H9 (cell line): ENCODE measurements around the gene MORN5. TPM values are rescaled to one million over a fixed set of nuclear protein-coding genes. Genes with fewer than 3 reads are reported as not detected.

Experiments used
- DNase-seq: peaks from one replicate; pipeline ENCODE4 v3.0.0-alpha.2; 2017
- H2AFZ ChIP-seq: one replicate; pipeline ENCODE4 v1.6.1; 2013; ENCODE audit warnings: mild to moderate bottlenecking, low read length, control low read depth, moderate library complexity
- H2AK5ac ChIP-seq: 2 replicates; pipeline ENCODE4 v1.6.1; 2013; ENCODE audit warnings: low read length, control low read depth, mixed read lengths; ENCODE audit not compliant: insufficient read length
- H2BK120ac ChIP-seq: one replicate; pipeline ENCODE4 v1.6.1; 2013; ENCODE audit warnings: low read depth, mild to moderate bottlenecking, low read length, control low read depth, inconsistent platforms; ENCODE audit not compliant: poor library complexity, severe bottlenecking
- H2BK12ac ChIP-seq: 2 replicates; pipeline ENCODE4 v1.6.1; 2013; ENCODE audit warnings: low read length, control low read depth, mixed read lengths, low read depth; ENCODE audit not compliant: insufficient read length
- H2BK15ac ChIP-seq: 2 replicates; pipeline ENCODE4 v1.6.1; 2013; ENCODE audit warnings: low read depth, low read length, control low read depth
- H2BK20ac ChIP-seq: one replicate; pipeline ENCODE4 v1.6.1; 2013; ENCODE audit warnings: low read depth, mild to moderate bottlenecking, low read length, control low read depth, inconsistent platforms; ENCODE audit not compliant: poor library complexity, severe bottlenecking
- H2BK5ac ChIP-seq: 2 replicates; pipeline ENCODE4 v1.6.1; 2013; ENCODE audit warnings: low read length, control low read depth, mixed read lengths; ENCODE audit not compliant: insufficient read length
- H3K14ac ChIP-seq: 2 replicates; pipeline ENCODE4 v1.6.1; 2013; ENCODE audit warnings: low read length, control low read depth; ENCODE audit not compliant: insufficient read depth
- H3K18ac ChIP-seq: 2 replicates; pipeline ENCODE4 v1.6.1; 2013; ENCODE audit warnings: low read depth, mild to moderate bottlenecking, mixed read lengths, low read length, control low read depth; ENCODE audit not compliant: insufficient read length
- H3K23ac ChIP-seq: 2 replicates; pipeline ENCODE4 v1.6.1; 2013; ENCODE audit warnings: low read length, control low read depth, mixed read lengths, low read depth; ENCODE audit not compliant: insufficient read length
- H3K23me2 ChIP-seq: 2 replicates; pipeline ENCODE4 v1.6.1; 2013; ENCODE audit warnings: low read depth, mild to moderate bottlenecking, mixed read lengths, low read length, control low read depth; ENCODE audit not compliant: insufficient read length, poor library complexity, severe bottlenecking
- H3K27ac ChIP-seq: 2 replicates; pipeline ENCODE4 v1.5.1; 2013; ENCODE audit warnings: low read length, control low read depth, mixed read lengths, low read depth; ENCODE audit not compliant: insufficient read length
- H3K27me3 ChIP-seq: 2 replicates; pipeline ENCODE4 v1.6.1; 2013; ENCODE audit warnings: low read length, control low read depth, inconsistent platforms; ENCODE audit not compliant: insufficient read depth
- H3K4ac ChIP-seq: 2 replicates; pipeline ENCODE4 v1.6.1; 2013; ENCODE audit warnings: low read depth, mild to moderate bottlenecking, control low read depth, inconsistent platforms, low read length, moderate library complexity
- H3K4me1 ChIP-seq: 2 replicates; pipeline ENCODE4 v1.6.1; 2013; ENCODE audit warnings: low read length, control low read depth, inconsistent platforms; ENCODE audit not compliant: insufficient read depth
- H3K4me2 ChIP-seq: 2 replicates; pipeline ENCODE4 v1.6.1; 2013; ENCODE audit warnings: low read length, control low read depth, mixed read lengths; ENCODE audit not compliant: insufficient read length, insufficient read depth
- H3K56ac ChIP-seq: 2 replicates; pipeline ENCODE4 v1.6.1; 2013; ENCODE audit warnings: low read depth, mild to moderate bottlenecking, mixed read lengths, low read length, control low read depth; ENCODE audit not compliant: insufficient read length
- H3K79me1 ChIP-seq: 2 replicates; pipeline ENCODE4 v1.6.1; 2013; ENCODE audit warnings: low read depth, mild to moderate bottlenecking, moderate library complexity, low read length, control low read depth, inconsistent platforms; ENCODE audit not compliant: insufficient read depth, poor library complexity, severe bottlenecking
- H3K79me2 ChIP-seq: 2 replicates; pipeline ENCODE4 v1.6.1; 2013; ENCODE audit warnings: low read length, control low read depth, inconsistent platforms; ENCODE audit not compliant: insufficient read depth
- H3K9ac ChIP-seq: 2 replicates; pipeline ENCODE4 v1.6.1; 2013; ENCODE audit warnings: low read length, control low read depth, mixed read lengths; ENCODE audit not compliant: insufficient read length; ENCODE audit errors: extremely low read depth
- H3K9me3 ChIP-seq: one replicate; pipeline ENCODE4 v1.6.1; 2013; ENCODE audit warnings: low read depth, low read length, inconsistent platforms; ENCODE audit not compliant: control insufficient read depth
- H3T11ph ChIP-seq: one replicate; pipeline ENCODE4 v1.6.1; 2013; ENCODE audit warnings: mild to moderate bottlenecking, low read length, control low read depth, inconsistent platforms
- H4K20me1 ChIP-seq: one replicate; pipeline ENCODE4 v1.6.1; 2013; ENCODE audit not compliant: control insufficient read depth, insufficient read length, insufficient read depth
- H4K5ac ChIP-seq: 2 replicates; pipeline ENCODE4 v1.6.1; 2013; ENCODE audit warnings: low read depth, mild to moderate bottlenecking, mixed read lengths, low read length, control low read depth; ENCODE audit not compliant: insufficient read length
- H4K8ac ChIP-seq: replicated peaks from 2 replicates; pipeline ENCODE4 v1.6.1; 2013; ENCODE audit warnings: low read length, control low read depth, mixed read lengths, low read depth; ENCODE audit not compliant: insufficient read length
- H4K91ac ChIP-seq: 2 replicates; pipeline ENCODE4 v1.6.1; 2013; ENCODE audit warnings: low read depth, mild to moderate bottlenecking, moderate library complexity, mixed read lengths, low read length, control low read depth; ENCODE audit not compliant: insufficient read length
- H3K27ac Mint-ChIP-seq, 3 experiments: 2 replicates in 2 of 3; 3 replicates in 1 of 3; pipeline ENCODE4 v1.8.0; 2020 to 2021; ENCODE audit warnings: mixed read lengths in 3 of 3, mild to moderate bottlenecking in 1 of 3, moderate library complexity in 1 of 3
- H3K27me3 Mint-ChIP-seq: 2 replicates; pipeline ENCODE4 v1.8.0; 2021; ENCODE audit warnings: low read depth, mild to moderate bottlenecking, moderate library complexity, mixed read lengths
- H3K36me3 Mint-ChIP-seq, 3 experiments: 2 replicates in 2 of 3; 3 replicates in 1 of 3; pipeline ENCODE4 v1.8.0; 2020 to 2021; ENCODE audit warnings: low read depth in 3 of 3, mixed read lengths in 3 of 3; ENCODE audit not compliant: insufficient read depth in 1 of 3
- H3K4me1 Mint-ChIP-seq, 2 experiments: 2 replicates each; pipeline ENCODE4 v1.8.0; 2020; ENCODE audit warnings: mixed read lengths in 2 of 2
- H3K4me3 Mint-ChIP-seq, 2 experiments: 2 replicates in 1 of 2; 3 replicates in 1 of 2; pipeline ENCODE4 v1.8.0; 2020 to 2021; ENCODE audit warnings: mild to moderate bottlenecking in 2 of 2, mixed read lengths in 2 of 2, moderate library complexity in 1 of 2
- H3K9me3 Mint-ChIP-seq, 2 experiments: 2 replicates in 1 of 2; 3 replicates in 1 of 2; pipeline ENCODE4 v1.8.0; 2020; ENCODE audit warnings: mild to moderate bottlenecking in 2 of 2, mixed read lengths in 2 of 2, moderate library complexity in 1 of 2
- WGBS: extraction: QIAGEN DNeasy Blood & Tissue Kit; methylation state at CpG from one replicate; pipeline ENCODE4 v1.1.7; 2013; ENCODE audit warnings: missing lambda C conversion rate, low lambda C conversion rate, mixed read lengths; ENCODE audit not compliant: insufficient read length; ENCODE audit errors: extremely low coverage; 5-methylcytosine and 5-hydroxymethylcytosine counted together
- total RNA-seq: library from RNA; stranded (reverse); gene quantifications from 2 replicates; pipeline ENCODE4 v1.2.1, GENCODE V29; 2021
- TF ChIP-seq, protein P1 (sequence below): fragments of 200-600 bp; sonication (generic); conservative IDR thresholded peaks from 3 replicates; pipeline ENCODE4 v1.8.0; 2021; ENCODE audit warnings: antibody characterized with exemption, mild to moderate bottlenecking

The MORN5 gene
- total RNA-seq, 1 experiment from 2014 or later = not detected

DNA sequence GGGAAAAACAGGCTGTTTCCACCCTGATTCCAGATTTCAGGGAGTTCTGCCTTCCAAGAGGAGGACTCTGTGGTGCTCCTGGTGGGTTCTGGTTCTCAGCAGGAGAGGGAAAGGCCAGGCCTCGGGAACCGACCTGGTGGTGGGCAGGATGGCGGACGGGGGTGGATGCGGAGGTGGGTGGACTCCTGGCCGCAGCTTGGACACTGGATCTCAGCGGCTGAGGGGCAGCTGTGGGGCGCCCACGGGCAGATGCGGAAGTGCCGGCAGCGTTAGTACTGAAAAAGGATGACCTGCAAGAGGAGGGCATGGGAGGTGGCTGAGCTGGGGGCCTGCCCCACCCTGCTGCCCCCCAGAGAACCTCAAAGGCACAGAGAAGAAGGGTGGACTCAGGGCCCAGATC lies 44.8 kb downstream of the MORN5 start:
- Histone ChIP-seq H2AFZ (no peak overlapping the region), H3T11ph (no peak overlapping the region), H3K56ac (no peak overlapping the region), H3K4me1 (peaks cover 12% of the 10 kb centered on the region; the same call in 1 of the 2 replicates), H3K9ac (no peak overlapping the region), H3K4me2 (no peak overlapping the region), H4K20me1 (no peaks in the 10 kb centered on the region), H2AK5ac (no peak overlapping the region), H3K23me2 (no peaks in the 10 kb centered on the region), H2BK120ac (no peak overlapping the region), H3K9me3 (no peaks in the 10 kb centered on the region), H2BK5ac (no peak overlapping the region), H3K79me1 (no peaks in the 10 kb centered on the region), H2BK20ac (no peak overlapping the region), H4K8ac (no peak overlapping the region), H3K4ac (no peak overlapping the region), H2BK15ac (no peak overlapping the region), H3K14ac (peak overlapping the region; percentile 22), H4K91ac (no peak overlapping the region), H3K79me2 (no peaks in the 10 kb centered on the region), H3K27ac (no peak overlapping the region), H4K5ac (no peak overlapping the region), H2BK12ac (no peak overlapping the region), H3K23ac (no peak overlapping the region), H3K18ac (no peak overlapping the region), H3K27me3 (no peaks in the 10 kb centered on the region)
- Mint-ChIP-seq H3K27ac (peak overlapping the region; percentile 70 to 92 (median 77); a peak in 4 of 7 replicates), H3K4me3 (no peak overlapping the region), H3K27me3 (peaks cover 9% of the 10 kb centered on the region), H3K36me3 (no peaks in the 10 kb centered on the region), H3K9me3 (no peaks in the 10 kb centered on the region), H3K4me1 (peaks cover 14 to 22% of the 10 kb centered on the region in 2 experiments)
- DNase-seq = no peak
- no CpG with 5 or more reads among the region's 12 CpGs for WGBS
- TF ChIP-seq, protein P1, sequence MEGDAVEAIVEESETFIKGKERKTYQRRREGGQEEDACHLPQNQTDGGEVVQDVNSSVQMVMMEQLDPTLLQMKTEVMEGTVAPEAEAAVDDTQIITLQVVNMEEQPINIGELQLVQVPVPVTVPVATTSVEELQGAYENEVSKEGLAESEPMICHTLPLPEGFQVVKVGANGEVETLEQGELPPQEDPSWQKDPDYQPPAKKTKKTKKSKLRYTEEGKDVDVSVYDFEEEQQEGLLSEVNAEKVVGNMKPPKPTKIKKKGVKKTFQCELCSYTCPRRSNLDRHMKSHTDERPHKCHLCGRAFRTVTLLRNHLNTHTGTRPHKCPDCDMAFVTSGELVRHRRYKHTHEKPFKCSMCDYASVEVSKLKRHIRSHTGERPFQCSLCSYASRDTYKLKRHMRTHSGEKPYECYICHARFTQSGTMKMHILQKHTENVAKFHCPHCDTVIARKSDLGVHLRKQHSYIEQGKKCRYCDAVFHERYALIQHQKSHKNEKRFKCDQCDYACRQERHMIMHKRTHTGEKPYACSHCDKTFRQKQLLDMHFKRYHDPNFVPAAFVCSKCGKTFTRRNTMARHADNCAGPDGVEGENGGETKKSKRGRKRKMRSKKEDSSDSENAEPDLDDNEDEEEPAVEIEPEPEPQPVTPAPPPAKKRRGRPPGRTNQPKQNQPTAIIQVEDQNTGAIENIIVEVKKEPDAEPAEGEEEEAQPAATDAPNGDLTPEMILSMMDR = no peak
